Measurements from ENCODE around the gene MAPKAP1. TPM values are rescaled to one million over a fixed set of nuclear protein-coding genes. Genes with fewer than 3 reads are reported as not detected.

MAPKAP1 gene
- polyA plus RNA-seq, 1 donor from 2014 or later = 57.5 TPM

DNA sequence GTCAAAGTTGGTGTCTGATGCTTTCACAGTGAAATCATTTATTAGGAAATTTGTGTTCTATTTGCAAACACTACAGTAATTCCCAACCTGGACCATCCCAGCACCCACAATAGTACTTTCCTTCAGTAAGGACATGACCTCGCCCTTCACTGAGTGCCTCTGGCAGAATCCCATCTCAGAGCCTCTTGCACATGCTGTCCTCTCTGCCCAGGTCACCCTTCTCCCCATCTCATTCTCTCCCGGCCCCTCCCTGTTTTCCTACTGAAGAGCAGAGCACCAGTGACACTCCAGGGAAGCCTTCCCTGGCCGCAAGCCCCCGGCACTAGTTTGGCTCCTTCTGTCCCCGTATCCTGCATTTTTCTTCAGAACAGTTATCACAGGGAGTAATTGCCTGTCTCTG, 220.4 kb downstream of the MAPKAP1 start:
- Histone ChIP-seq H2AFZ (ENCODE audit: low read depth, low read length) (no peak overlapping the region), H3K9me3 (ENCODE audit: low read length) (no peaks in the 10 kb centered on the region), H3K4me2 (ENCODE audit: low read length) (no peak overlapping the region), H3K9me2 (ENCODE audit: insufficient read depth, low read length) (no peaks in the 10 kb centered on the region), H3K27ac (ENCODE audit: low read length) (no peak overlapping the region), H4K20me1 (ENCODE audit: insufficient read depth) (no peaks in the 10 kb centered on the region), H3K27me3 (ENCODE audit: insufficient read depth, low read depth, low read length) (no peaks in the 10 kb centered on the region), H3K79me2 (replicated peaks; ENCODE audit: insufficient read depth, low read length) (no peaks in the 10 kb centered on the region), H3F3A (ENCODE audit: insufficient read depth, low read length, poor library complexity, severe bottlenecking) (no peaks in the 10 kb centered on the region), H3K9ac (ENCODE audit: low read length) (no peak overlapping the region), H3K36me3 (ENCODE audit: insufficient read depth, low read length) (no peaks in the 10 kb centered on the region), H3K4me3 (ENCODE audit: low read length) (no peak overlapping the region)
- no peak for TF ChIP-seq EZH2 (IDR thresholded peaks at IDR 0.05; ENCODE audit: borderline replicate concordance, insufficient read depth, low read length, poor library complexity, severe bottlenecking)
- no peak for TF ChIP-seq POLR2AphosphoS5 (IDR thresholded peaks at IDR 0.05)
- TF ChIP-seq RAD21 (conservative IDR thresholded peaks at IDR 0.05) = no peak
- no peak for TF ChIP-seq MXI1 (conservative IDR thresholded peaks at IDR 0.05; ENCODE audit: poor library complexity, severe bottlenecking)
- TF ChIP-seq, protein P1, sequence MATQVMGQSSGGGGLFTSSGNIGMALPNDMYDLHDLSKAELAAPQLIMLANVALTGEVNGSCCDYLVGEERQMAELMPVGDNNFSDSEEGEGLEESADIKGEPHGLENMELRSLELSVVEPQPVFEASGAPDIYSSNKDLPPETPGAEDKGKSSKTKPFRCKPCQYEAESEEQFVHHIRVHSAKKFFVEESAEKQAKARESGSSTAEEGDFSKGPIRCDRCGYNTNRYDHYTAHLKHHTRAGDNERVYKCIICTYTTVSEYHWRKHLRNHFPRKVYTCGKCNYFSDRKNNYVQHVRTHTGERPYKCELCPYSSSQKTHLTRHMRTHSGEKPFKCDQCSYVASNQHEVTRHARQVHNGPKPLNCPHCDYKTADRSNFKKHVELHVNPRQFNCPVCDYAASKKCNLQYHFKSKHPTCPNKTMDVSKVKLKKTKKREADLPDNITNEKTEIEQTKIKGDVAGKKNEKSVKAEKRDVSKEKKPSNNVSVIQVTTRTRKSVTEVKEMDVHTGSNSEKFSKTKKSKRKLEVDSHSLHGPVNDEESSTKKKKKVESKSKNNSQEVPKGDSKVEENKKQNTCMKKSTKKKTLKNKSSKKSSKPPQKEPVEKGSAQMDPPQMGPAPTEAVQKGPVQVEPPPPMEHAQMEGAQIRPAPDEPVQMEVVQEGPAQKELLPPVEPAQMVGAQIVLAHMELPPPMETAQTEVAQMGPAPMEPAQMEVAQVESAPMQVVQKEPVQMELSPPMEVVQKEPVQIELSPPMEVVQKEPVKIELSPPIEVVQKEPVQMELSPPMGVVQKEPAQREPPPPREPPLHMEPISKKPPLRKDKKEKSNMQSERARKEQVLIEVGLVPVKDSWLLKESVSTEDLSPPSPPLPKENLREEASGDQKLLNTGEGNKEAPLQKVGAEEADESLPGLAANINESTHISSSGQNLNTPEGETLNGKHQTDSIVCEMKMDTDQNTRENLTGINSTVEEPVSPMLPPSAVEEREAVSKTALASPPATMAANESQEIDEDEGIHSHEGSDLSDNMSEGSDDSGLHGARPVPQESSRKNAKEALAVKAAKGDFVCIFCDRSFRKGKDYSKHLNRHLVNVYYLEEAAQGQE (IDR thresholded peaks at IDR 0.05; ENCODE audit: borderline replicate concordance) = no peak
- no peak for TF ChIP-seq CTCF (IDR thresholded peaks at IDR 0.05; ENCODE audit: poor library complexity, severe bottlenecking)
- no peak for TF ChIP-seq EP300 (conservative IDR thresholded peaks at IDR 0.05; ENCODE audit: poor library complexity, severe bottlenecking)
- no peak for TF ChIP-seq TAF1 (IDR thresholded peaks at IDR 0.05; ENCODE audit: low read depth)
- no peak for TF ChIP-seq SMC3 (conservative IDR thresholded peaks at IDR 0.05; ENCODE audit: poor library complexity)

GRCh38 chr9:125486152-125486508, 220.9 kb downstream of the MAPKAP1 start:
- H2AFZ ChIP-seq (ENCODE audit: low read depth, low read length) = no peak overlapping the region
- H3K27ac ChIP-seq (ENCODE audit: low read length) = no peak overlapping the region
- no peaks in the 10 kb centered on the region for H3K27me3 ChIP-seq (ENCODE audit: insufficient read depth, low read depth, low read length)
- TF ChIP-seq TAF1 (IDR thresholded peaks at IDR 0.05; ENCODE audit: low read depth) (no peak), CTCF (IDR thresholded peaks at IDR 0.05; ENCODE audit: poor library complexity, severe bottlenecking) (no peak), RAD21 (conservative IDR thresholded peaks at IDR 0.05) (no peak), SMC3 (conservative IDR thresholded peaks at IDR 0.05; ENCODE audit: poor library complexity) (no peak), POLR2AphosphoS5 (IDR thresholded peaks at IDR 0.05) (no peak), EP300 (conservative IDR thresholded peaks at IDR 0.05; ENCODE audit: poor library complexity, severe bottlenecking) (no peak), MXI1 (conservative IDR thresholded peaks at IDR 0.05; ENCODE audit: poor library complexity, severe bottlenecking) (no peak), EZH2 (IDR thresholded peaks at IDR 0.05; ENCODE audit: borderline replicate concordance, insufficient read depth, low read length, poor library complexity, severe bottlenecking) (no peak)
- TF ChIP-seq, protein P1 (IDR thresholded peaks at IDR 0.05; ENCODE audit: borderline replicate concordance) = no peak
- no peak overlapping the region for H3K9ac ChIP-seq (ENCODE audit: low read length)
- no peaks in the 10 kb centered on the region for H3F3A ChIP-seq (ENCODE audit: insufficient read depth, low read length, poor library complexity, severe bottlenecking)
- no peak overlapping the region for H3K4me3 ChIP-seq (ENCODE audit: low read length)
- no peaks in the 10 kb centered on the region for H3K79me2 ChIP-seq (replicated peaks; ENCODE audit: insufficient read depth, low read length)
- H3K4me2 ChIP-seq (ENCODE audit: low read length) = no peak overlapping the region
- H3K36me3 ChIP-seq (ENCODE audit: insufficient read depth, low read length) = no peaks in the 10 kb centered on the region
- no peaks in the 10 kb centered on the region for H4K20me1 ChIP-seq (ENCODE audit: insufficient read depth)
- no peaks in the 10 kb centered on the region for H3K9me3 ChIP-seq (ENCODE audit: low read length)
- H3K9me2 ChIP-seq (ENCODE audit: insufficient read depth, low read length) = no peaks in the 10 kb centered on the region
